GM12874 (cell line): ENCODE data around the gene PNMA6E.

ENCODE experiments used
- CTCF ChIP-seq: IDR thresholded peaks from 2 replicates; pipeline ENCODE4 v1.5.1; 2011; ENCODE audit warnings: low read depth, mild to moderate bottlenecking, control low read depth, low read length, moderate library complexity; ENCODE audit not compliant: insufficient read depth

The PNMA6E gene

GRCh38 chrX:153379508-153379907, 21.6 kb downstream of the PNMA6E start:
- no peak for TF ChIP-seq CTCF

GRCh38 chrX:153378607-153379006, 22.5 kb downstream of the PNMA6E start:
- no peak for TF ChIP-seq CTCF

GRCh38 chrX:153377727-153378126, 23.4 kb downstream of the PNMA6E start:
- no peak for TF ChIP-seq CTCF

- TF ChIP-seq CTCF: no peak
These were observed 25.6 kb downstream of the PNMA6E start for GRCh38 chrX:153375571-153375970.

- TF ChIP-seq CTCF: no peak
These were observed 26.7 kb downstream of the PNMA6E start for GRCh38 chrX:153374426-153374825.

- TF ChIP-seq CTCF: no peak
These were observed 28.2 kb downstream of the PNMA6E start for GRCh38 chrX:153372949-153373348.

- TF ChIP-seq CTCF: no peak
These were observed 29.9 kb downstream of the PNMA6E start for GRCh38 chrX:153371256-153371655.
